HG03135 (cell line): Measurements from ENCODE around the gene SAA1.

ENCODE experiments used
- ATAC-seq: cut with Tn5 transposase; IDR thresholded peaks from one replicate; pipeline ENCODE4 v1.9.1; 2021; ENCODE audit warnings: mild to moderate bottlenecking, moderate library complexity; ENCODE audit not compliant: unreplicated experiment

SAA1 gene

DNA sequence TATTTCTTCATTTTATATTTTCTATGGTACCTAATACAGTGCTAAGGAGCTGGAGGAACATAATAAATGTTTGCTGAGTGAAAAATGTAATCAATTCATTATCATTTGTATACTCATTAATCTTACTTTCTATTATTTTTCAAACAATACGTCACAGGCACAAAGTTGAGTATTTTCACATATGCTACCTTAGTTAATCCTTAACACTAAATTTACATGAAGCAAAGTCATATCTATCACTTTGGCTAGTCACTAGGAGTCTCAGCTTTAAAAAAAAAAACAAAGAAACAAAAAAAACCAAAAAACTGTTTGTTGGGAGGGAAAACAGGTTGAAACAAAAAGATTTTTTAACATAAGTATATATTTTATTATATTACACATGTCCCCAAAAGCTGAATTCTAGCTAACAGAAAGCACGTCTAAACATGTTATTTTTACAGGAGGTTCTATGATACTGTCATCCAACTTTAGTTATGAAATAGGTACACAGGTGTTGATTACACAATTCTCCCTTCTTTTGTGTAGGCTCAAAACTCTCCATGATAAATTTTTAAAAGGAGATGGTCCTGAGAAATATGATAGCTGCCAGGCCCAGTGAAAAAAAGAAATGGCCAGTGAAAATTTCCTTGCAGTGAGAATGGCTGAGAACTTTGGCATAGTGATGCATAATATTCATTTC, 41.5 kb downstream of the SAA1 start:
- no peak for ATAC-seq

DNA sequence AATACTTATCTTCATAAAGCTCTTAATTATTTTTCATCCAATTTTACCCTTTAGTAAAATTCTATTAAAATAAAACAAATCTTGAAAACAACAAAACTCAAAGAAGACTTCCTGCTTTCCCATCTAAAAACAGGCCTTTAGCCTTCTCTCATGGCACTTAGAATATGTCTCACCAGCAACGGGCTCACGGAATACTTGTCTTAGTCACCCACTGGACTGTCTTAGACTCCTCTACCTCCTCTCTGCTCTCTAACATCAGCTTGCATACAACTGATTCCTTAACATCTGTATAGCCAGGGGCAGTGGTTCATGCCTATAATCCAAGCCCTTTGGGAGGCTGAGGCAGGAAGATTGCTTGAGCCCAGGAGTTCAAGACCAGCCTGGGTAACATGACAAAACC, 42.2 kb downstream of the SAA1 start:
- no peak for ATAC-seq

DNA sequence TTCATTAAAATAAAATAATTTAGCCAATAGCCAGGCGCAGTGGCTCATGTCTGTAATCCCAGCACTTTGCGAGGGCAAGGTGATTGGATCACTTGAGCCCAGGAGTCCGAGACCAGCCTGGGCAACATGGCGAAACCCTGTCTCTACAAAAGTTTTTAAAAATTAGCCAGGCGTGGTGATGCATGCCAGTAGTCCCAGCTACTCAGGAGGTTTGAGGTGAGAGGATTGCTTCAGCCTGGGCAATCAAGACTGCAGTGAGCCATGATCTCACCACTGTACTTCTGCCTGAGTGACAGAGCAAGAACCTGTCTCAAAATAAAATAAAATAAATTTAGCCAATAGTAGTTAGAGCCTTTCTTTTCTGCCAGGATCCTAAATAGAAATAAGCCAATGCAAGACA, 43.6 kb downstream of the SAA1 start:
- ATAC-seq: no peak

DNA sequence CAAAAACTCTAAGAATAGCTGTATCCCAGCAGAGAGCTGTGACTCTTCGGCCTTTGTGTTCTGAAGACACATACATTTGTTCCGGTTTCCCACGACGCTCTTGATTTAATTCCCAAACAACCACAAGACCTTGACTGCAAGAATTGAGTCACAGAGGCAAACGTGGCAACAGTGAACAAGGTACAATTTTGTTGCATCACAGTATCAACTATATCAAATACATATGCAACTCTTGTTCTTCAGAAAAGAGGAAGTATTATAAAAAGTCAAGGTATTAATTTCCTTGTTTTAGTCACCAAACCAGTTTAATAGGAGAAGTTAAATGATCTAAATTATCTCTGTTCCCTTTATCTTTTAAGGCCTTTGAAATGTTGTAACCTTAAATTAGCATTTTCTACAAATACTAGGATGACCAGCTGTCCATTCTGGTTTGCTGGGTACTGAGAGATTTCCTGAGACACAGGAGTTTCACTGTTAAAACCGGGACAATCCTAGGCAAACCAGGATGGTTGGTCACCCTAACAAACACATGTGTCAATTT, 44.8 kb downstream of the SAA1 start:
- peak; percentile 63 for ATAC-seq

DNA sequence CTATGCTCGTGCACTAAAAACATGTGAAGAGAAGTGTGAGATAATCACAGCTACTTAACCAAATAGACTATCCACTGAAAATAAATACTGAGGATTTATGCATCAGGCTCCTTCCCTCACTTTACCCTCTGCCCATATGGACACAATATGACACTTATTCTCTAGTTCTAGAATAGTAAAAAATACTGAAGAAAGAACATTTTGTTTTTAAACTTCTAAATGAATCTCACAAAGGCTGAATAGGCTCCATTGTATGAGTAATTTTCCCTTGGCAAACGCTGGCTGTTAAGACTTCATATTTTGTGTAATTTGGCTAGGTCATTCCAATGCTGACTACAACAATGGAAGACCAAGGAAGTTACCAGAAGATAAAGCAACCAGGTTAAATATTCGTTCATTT, 45.9 kb downstream of the SAA1 start:
- ATAC-seq: no peak

DNA sequence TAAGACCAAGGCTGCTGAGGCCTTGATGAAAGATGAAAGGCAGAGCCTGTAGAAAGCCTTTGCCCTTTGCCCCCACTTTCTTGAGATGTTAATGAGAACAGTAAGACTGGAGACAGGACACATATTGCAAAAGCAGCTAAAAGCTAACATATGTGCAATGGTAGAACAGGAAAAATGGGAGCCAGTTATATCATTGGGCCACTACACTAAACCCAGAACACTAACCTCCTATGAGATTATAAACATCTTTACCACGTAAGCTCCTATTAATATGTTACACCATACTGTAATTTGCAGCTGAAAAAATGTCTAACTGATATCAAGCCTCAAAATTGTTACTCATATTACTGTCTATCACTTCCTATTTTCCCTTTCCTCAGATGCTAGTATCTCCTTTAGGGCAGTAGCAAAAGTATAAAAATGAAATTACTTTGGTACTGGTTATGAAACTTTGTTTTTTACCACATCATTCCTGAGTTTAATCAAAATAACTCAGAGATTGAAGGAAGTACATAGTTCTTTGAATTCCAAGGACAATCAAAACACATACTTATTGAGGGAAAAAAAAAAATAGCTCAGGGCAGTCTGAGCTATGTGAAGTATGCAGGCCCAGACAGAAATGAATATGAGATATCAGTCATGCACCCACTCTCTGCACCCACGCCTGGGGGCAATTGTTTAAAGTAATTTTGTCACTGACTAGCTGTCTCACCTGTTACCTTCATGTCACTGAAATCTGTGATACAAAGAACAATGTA, 46.8 kb downstream of the SAA1 start:
- no peak for ATAC-seq

DNA sequence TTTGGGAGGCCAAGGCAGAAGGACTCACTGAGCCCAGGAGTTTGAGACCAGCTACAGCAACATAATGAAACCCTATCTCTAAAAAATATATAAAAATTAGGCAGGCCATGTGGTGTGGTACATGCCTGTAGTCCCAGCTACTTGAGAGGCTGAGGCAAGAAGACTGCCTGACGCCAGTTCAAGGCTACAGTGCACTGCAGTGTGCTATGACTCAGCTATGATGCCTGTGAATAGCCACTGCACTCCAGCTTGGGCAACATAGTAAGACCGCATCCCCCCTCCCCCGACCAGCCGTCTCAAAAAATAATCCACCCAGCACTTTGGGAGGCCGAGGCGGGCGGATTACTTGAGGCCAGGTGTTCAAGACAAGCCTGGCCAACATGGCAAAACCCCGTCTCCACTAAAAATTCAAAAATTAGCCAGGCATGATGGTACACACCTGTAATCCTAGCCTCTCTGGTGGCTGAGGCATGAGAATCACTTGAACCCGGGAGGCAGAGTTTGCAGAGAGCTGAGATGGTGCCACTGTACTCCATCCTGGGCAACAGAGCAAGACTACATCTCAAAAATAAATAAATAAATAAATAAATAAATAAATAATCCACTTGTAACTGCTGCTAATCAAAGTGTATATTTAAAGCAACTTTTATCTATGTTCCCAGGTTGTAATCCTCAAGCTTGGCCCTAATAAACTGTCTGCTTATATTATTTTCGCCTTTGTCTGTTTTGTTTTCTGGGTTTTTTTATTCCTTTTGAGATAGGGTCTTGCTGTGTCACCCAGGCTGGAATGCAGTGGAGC, 48.1 kb downstream of the SAA1 start:
- ATAC-seq: no peak

DNA sequence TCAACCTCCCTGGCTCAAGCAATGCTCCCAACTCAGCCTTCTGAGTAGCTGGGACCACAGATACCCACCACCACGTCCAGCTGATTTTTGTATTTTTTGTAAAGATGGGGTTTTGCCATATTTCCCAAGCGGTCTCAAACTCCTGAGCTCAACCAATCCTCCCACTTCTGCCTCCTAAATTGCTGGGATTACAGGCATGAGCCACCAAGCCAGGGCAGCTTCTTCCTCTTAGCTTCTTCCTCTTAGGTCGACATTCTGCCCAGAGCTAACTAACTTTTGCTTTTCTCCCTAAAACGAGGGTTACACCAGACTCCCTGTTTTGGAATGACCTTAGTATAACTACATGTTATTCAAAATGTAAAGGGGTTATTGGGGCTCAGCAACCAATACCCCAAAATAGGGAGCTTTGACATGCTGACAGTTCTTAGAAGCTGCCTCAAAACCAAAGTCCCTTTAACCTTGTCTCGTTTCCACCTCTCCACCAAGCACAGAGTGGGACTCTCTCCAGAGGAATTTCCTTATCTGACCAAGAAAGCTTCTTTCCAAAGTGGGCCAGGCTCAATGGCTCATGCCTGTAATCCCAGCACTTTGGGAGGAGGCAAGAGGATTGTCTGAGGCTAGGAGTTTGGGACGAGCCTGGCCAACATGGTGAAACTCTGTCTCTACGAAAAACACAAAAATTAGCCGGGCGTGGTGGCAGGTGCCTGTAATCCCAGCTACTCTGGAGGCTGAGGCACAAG, 48.9 kb downstream of the SAA1 start:
- no peak for ATAC-seq

DNA sequence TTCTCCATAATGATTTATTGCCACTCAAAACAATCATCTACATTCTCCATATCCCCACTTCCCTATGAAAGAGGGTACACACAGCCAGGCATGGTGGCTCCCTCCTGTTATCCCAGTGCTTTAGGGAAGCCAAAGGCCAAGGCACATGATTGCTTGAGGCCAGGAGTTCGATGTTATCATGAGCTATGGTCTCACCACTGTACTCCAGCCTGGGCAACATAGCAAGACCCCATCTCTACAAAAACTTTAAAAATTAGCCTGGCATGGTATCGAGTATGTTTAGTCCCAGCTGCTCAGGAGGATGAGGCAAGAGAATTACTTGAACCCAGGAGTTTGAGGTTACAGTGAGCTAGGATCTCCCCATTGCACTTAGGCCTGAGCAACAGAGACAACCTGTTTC, 49.8 kb downstream of the SAA1 start:
- no peak for ATAC-seq

DNA sequence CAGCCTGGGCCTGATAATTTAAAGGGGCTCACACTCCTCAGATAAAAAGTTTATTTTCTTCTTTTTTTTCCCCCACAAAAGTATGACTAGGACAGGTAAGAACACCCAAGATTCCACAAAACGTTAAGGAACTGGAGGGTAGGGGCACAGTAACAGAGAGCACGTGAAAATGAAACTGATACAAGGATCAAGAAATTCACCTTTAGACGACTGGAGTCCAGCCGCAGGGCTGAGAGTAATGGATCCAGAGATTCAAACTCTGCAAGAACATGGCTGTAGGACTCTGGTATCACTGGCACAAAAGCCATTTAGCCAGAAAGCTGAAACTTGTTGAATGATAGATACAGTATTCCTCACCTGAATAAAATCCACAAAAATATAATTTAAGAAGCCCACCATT, 51.5 kb downstream of the SAA1 start:
- no peak for ATAC-seq
